T-helper 1 cell treated with Interleukin-12 subunit alpha and Interleukin-12 subunit beta and Interleukin-4 antibody, amounts not matched to agents 30 μg/mL and 1 μg/mL, for 36 hours (primary cell): ENCODE measurements around the gene VEGFB.

Experiments
- H3K27ac Mint-ChIP-seq: one replicate; pipeline ENCODE4 v1.8.0; 2021; ENCODE audit warnings: mild to moderate bottlenecking, mixed read lengths
- H3K27me3 Mint-ChIP-seq: one replicate; pipeline ENCODE4 v1.8.0; 2021; ENCODE audit warnings: low read depth, mixed read lengths
- H3K36me3 Mint-ChIP-seq: one replicate; pipeline ENCODE4 v1.8.0; 2021; ENCODE audit warnings: low read depth, mixed read lengths
- H3K4me1 Mint-ChIP-seq: one replicate; pipeline ENCODE4 v1.8.0; 2021; ENCODE audit warnings: low read depth, mixed read lengths
- H3K4me3 Mint-ChIP-seq: one replicate; pipeline ENCODE4 v1.8.0; 2021; ENCODE audit warnings: mild to moderate bottlenecking, moderate library complexity, mixed read lengths
- H3K9me3 Mint-ChIP-seq: one replicate; pipeline ENCODE4 v1.8.0; 2021; ENCODE audit warnings: mixed read lengths

The VEGFB gene

DNA sequence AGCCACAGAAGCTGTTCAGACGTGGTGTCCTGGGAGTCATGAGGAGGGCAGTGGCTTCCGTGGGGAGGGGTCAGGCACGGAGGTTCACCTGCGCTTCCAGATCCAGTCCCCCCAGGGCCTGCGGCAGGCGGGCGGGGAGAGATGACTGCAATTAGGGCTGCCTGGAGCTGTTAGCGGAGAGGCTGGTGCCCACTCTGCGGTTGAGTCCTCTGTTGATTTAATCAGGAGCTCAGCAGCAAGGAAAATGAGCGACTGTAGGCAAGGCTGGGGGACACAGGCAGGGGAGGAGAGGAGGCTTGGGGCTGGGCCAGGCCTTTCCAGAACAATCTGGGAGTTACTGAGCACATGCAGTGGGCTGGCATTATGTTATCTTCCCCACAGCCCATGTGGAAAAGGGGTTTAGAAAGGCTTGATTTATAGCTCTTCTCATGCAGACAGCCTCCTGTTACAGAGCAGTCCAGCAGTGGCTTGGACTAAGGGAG lies 30.0 kb downstream of the VEGFB start:
- Mint-ChIP-seq H3K36me3 (peaks cover 21% of the 10 kb centered on the region), H3K4me3 (no peak overlapping the region), H3K27me3 (no peaks in the 10 kb centered on the region), H3K4me1 (peaks cover 14% of the 10 kb centered on the region), H3K9me3 (no peaks in the 10 kb centered on the region), H3K27ac (no peak overlapping the region)

DNA sequence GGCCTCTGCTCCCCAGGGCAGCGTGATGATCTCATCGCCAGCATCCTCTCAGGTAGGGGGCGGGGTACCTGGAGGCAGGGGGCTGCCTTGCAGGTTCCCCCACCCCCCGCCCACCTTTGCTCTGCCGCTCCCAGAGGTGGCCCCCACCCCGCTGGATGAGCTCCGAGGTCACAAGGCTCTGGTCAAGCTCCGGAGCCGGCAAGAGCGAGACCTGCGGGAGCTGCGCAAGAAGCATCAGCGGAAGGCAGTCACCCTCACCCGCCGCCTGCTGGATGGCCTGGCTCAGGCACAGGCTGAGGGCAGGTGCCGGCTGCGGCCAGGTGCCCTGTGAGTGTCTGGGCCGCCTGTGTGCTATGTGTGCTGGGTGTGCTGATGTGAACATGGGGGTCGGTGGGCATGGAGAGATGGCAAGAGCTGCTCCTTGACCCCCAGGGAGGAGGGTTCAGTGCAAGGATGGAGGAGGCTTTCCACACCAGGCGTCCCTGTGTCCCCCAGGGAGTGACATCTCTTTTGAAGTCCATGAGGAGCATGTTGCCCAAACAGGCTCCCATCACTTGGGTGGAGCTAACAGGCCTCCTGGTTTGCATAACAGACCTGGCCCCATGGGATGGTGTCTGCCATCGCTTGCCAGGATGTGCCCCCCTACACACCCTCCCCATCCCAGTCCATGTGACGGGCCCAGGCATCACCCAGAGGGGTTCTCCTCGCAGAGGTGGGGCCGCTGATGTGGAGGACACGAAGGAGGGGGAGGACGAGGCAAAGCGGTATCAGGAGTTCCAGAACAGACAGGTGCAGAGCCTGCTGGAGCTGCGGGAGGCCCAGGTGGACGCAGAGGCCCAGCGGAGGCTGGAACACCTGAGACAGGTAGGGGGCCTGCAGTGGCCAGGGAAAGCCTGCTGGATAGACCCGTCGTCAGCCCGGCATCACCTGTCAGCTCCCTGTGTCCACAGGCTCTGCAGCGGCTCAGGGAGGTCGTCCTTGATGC lies 31.1 kb downstream of the VEGFB start:
- Mint-ChIP-seq H3K4me3 (no peak overlapping the region), H3K27me3 (no peaks in the 10 kb centered on the region), H3K27ac (no peak overlapping the region), H3K4me1 (peaks cover 14% of the 10 kb centered on the region), H3K9me3 (no peaks in the 10 kb centered on the region), H3K36me3 (peaks cover 14% of the 10 kb centered on the region)

DNA sequence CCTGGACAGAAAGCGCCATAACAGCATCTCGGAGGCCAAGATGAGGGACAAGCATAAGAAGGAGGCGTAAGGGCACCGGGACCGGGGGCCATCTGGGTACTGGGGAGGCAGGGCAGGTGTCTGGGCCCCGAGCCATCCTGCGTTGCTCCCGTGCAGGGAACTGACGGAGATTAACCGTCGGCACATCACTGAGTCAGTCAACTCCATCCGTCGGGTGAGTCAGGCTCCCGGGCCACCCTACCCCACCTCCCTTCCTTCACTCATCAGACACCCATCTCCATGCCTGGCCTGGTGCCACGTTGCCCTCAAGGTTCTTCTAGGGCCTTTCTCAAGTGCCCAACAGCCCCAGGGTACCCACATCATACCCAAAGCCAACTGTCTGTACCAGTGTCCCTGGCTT lies 32.0 kb downstream of the VEGFB start:
- H3K4me1 Mint-ChIP-seq: peaks cover 14% of the 10 kb centered on the region
- no peak overlapping the region for H3K4me3 Mint-ChIP-seq
- no peaks in the 10 kb centered on the region for H3K9me3 Mint-ChIP-seq

DNA sequence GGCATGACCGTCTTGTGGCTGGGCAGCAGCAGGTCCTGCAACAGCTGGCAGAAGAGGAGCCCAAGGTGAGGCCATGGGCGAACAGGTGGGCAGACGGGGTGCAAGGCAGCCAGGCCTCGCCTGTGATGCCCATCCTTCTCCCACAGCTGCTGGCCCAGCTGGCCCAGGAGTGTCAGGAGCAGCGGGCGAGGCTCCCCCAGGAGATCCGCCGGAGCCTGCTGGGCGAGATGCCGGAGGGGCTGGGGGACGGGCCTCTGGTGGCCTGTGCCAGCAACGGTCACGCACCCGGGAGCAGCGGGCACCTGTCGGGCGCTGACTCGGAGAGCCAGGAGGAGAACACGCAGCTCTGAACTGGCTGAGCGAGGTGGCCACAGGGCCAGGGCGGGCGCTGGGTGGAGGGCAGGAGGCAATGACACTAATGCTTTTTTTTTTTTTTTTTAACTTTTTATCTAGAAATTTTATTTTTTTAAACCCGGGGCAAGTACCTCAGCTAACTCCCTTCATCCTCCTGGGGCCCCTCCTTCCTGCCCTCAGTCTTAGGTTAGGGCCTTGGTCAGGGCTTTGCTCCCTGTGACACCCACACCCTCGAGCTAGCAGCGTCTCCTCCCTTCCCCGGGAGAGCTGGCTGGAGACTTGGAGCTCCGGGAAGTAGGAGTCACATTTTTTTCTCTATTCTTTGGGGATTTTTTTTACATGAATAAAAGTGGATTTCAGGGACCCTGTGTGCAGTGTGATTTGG lies 33.0 kb downstream of the VEGFB start:
- Mint-ChIP-seq H3K9me3 (no peaks in the 10 kb centered on the region), H3K4me3 (no peak overlapping the region), H3K36me3 (peaks cover 13% of the 10 kb centered on the region), H3K27ac (no peak overlapping the region), H3K27me3 (no peaks in the 10 kb centered on the region), H3K4me1 (peaks cover 20% of the 10 kb centered on the region)

More for the DNA sequence above, 32.0 kb downstream of the VEGFB start:
- Mint-ChIP-seq H3K27me3 (no peaks in the 10 kb centered on the region), H3K27ac (no peak overlapping the region), H3K36me3 (peaks cover 12% of the 10 kb centered on the region)

DNA sequence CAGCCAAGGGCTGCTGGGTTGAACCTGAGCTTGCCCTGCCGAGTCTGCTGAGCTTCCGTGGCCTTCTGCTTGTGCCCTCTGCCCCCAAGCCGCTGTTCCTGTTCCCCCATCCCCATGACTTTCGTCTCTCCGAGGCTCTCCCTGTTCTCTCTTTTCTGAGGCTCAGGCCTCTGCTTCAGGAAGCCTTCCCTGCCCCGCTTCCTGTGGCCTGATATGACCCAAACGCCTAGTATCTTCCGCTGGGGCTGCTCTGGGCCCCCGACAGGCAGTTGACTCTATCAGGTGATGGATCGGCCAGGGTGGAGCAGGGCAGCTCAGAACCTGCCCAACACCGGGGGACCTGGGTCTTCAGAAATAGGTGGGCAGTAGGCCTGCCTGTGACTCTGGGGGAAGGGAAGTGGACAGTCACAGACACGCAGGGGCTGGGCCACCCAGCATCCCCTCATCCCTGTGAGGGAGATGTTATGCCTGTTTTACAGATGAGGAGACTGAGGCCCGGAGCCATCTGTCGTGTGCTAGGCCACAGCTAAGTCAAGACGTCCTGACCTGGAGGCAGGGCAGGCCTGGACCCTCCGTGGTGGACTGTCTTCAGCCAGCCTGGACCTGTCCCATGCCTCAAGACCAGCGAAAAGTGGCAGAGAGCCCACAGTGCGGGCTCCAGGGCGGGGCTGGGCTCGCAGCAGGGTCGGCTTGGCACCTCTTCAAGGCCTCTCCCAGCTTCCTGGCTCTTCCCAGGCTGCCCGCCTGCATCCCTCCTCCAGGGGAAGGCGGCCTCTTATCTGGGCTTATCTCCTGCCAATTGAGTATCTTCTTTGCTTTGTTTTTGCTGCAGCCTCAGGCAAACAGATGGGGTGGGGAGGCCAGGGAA lies 33.9 kb downstream of the VEGFB start:
- no peaks in the 10 kb centered on the region for H3K27me3 Mint-ChIP-seq
- peak overlapping the region; percentile 99 for H3K27ac Mint-ChIP-seq
- H3K9me3 Mint-ChIP-seq: no peaks in the 10 kb centered on the region
- H3K4me3 Mint-ChIP-seq: peak overlapping the region; percentile 89
- peaks cover 21% of the 10 kb centered on the region for H3K4me1 Mint-ChIP-seq
- H3K36me3 Mint-ChIP-seq: peaks cover 10% of the 10 kb centered on the region

DNA sequence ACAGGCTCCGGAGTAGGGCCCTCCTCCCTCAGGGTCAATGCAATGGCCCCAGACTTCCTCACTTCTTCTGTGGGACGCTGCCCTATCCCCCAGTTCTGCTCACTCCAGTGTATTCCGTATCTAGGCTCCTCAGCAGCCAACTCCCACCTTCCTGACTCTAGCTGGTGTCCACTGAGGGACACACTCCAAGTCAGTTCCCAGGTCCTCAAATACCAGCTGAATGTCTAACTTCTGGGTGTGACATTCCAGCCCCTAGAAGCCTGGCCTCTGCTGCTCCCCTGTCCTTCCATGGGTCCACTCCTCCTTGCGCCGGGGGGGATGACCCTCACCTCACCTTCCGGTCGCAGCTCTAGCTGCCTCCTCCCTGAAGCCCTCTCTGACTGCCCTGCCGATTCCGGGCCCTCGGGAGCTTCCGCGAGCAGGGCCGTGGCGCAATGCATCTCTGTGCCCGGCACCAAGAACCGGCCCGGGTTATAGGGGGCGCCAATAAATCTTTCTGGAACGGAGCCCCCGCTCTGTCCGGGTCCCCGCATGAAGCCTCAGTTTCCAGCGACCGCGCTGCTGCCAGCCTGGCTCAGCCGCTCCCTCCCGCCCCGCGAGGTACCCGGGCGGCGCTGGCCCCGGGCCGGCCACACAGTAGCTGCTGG lies 34.6 kb downstream of the VEGFB start:
- H3K36me3 Mint-ChIP-seq: peaks cover 9% of the 10 kb centered on the region

DNA sequence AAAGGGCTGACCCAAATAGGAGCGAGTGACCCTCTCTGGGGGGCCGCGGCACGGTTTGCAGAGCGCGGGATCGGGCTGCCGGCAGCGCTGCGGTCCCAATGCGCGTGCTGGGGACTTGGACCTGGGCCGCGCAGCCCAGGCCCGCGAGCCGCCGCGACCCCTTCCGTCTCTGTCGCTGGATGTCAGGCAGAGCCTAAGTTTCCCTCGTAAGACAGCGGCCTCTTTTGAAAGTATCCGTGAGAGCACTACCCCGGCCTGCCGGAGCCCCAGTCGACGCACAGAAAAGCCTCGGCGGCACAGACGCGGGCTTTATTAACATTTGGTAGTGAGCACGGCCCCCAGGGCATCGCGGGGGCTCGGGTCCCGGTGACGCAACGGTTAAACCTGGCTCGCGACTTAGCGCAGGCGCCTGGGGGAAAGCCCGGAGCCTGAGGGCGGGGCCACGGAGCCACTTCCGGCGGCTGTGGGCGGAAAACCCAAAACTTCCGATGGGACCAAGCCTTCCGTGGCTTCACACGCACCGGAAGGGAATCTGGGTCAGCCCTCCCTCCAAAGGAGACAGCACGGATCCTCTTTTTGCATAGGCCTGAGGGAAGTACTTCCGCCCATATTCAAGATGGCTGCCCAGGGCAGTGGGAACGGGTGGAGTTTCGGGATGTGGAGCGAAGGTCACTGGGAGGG lies 35.3 kb downstream of the VEGFB start:
- no peaks in the 10 kb centered on the region for H3K27me3 Mint-ChIP-seq
- peak overlapping the region; percentile 89 for H3K4me3 Mint-ChIP-seq
- H3K36me3 Mint-ChIP-seq: peaks cover 9% of the 10 kb centered on the region
- peaks cover 23% of the 10 kb centered on the region for H3K4me1 Mint-ChIP-seq
- H3K27ac Mint-ChIP-seq: peak overlapping the region; percentile 99
- H3K9me3 Mint-ChIP-seq: no peaks in the 10 kb centered on the region

More for the DNA sequence above, 34.6 kb downstream of the VEGFB start:
- Mint-ChIP-seq H3K27me3 (no peaks in the 10 kb centered on the region), H3K4me3 (peak overlapping the region; percentile 89), H3K4me1 (peaks cover 23% of the 10 kb centered on the region), H3K27ac (peak overlapping the region; percentile 99), H3K9me3 (no peaks in the 10 kb centered on the region)

DNA sequence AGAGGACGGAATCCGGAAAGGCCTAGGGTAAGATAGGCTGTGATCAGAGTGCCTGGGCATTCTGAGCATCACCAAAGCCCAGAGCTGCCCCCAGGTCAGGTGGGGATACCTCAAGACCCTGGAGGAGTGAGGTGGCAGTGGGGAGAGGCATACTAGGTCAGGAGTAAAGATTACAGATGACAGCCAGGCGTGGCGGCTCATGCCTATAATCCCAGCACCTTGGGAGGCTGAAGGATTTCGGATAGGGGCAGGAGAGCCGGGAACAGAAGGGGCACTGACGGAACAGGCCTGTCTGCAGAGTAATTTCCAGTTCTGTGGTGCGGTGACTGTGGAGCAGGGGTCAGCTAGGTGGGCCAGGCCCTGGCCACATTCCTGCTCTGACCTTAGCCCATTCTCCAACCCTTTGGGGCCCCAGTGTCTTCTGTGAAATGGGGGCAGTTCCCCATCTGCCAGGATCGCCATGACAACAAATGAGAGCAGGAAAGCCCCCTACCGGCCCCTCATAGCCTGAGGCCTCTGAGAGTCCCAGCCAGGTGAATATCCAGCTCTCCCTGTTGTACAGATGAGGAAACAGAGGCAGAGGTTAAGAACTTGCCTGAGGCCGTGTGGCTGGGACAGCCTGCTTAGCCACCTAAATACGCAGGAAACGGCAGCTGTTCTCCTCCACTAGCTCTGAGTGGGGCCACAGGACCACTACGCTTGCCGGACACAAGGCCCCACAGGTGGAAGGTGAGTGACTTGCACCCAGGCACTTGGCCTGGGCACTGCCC lies 40.8 kb downstream of the VEGFB start:
- H3K27ac Mint-ChIP-seq: no peak overlapping the region
- H3K4me3 Mint-ChIP-seq: no peak overlapping the region
- H3K4me1 Mint-ChIP-seq: peaks cover 10% of the 10 kb centered on the region
- no peaks in the 10 kb centered on the region for H3K27me3 Mint-ChIP-seq
- peaks cover 6% of the 10 kb centered on the region for H3K36me3 Mint-ChIP-seq
- no peaks in the 10 kb centered on the region for H3K9me3 Mint-ChIP-seq

DNA sequence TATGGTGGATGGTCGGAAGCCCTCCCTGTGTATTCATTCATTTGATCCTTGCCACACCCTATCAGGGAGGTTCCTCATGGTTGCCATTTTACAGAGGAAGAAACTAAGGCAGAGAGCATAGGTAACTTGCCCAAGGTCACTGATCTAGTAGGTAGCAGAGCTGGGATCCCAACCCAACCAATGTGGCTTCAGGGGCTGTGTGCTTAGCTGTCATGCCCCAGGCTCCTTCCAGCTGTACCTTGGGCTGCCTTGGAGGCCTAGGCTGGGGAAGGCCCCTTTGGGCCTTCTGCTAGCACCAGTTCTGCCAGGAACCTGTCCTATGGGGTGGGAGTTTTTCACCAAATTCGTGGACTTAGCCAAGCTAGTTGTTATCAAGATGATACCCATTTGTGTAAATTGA lies 41.5 kb downstream of the VEGFB start:
- Mint-ChIP-seq H3K4me1 (peaks cover 9% of the 10 kb centered on the region), H3K4me3 (no peak overlapping the region), H3K36me3 (peaks cover 6% of the 10 kb centered on the region), H3K27ac (no peak overlapping the region), H3K9me3 (no peaks in the 10 kb centered on the region), H3K27me3 (no peaks in the 10 kb centered on the region)

DNA sequence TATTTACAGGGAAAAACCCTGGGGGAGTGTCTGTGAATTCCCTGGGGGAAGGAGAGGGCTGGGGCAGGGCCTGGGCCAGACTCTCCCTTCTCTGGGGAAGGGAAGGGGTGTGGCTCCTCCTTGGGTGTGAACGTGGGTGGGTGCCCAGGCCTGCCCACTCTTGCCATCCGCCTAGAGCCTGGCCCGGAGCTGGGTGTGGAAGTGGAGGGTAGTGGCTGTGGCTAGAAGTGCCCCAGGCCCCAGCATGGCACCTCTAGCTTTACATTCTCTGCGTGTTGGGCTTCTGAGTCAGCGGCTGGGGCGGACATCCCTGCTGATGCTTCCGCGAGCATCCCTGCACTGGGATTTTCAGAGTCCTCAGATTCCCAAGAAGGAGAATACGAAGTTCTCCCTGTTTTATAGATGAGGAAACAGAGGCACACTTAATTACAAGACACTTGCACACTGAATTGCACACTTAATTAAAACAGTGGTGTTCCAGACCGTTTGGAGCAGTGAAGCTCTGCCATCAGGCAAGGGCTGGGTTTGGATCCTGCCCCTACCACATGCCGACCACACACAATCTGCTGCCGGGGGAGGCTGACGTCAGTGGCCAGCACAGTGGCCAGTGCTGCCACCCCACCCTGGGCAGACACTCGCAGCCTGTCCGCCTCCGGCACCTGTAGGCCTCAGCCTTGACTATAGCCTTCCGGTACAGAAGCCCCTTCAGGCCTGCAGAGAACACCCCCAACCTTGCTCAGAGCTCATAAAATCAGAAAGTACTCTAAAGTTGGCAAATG lies 42.5 kb downstream of the VEGFB start:
- H3K27me3 Mint-ChIP-seq: no peaks in the 10 kb centered on the region
- no peaks in the 10 kb centered on the region for H3K9me3 Mint-ChIP-seq
- H3K36me3 Mint-ChIP-seq: peaks cover 11% of the 10 kb centered on the region
- no peak overlapping the region for H3K27ac Mint-ChIP-seq
- no peak overlapping the region for H3K4me3 Mint-ChIP-seq
- H3K4me1 Mint-ChIP-seq: peaks cover 10% of the 10 kb centered on the region

DNA sequence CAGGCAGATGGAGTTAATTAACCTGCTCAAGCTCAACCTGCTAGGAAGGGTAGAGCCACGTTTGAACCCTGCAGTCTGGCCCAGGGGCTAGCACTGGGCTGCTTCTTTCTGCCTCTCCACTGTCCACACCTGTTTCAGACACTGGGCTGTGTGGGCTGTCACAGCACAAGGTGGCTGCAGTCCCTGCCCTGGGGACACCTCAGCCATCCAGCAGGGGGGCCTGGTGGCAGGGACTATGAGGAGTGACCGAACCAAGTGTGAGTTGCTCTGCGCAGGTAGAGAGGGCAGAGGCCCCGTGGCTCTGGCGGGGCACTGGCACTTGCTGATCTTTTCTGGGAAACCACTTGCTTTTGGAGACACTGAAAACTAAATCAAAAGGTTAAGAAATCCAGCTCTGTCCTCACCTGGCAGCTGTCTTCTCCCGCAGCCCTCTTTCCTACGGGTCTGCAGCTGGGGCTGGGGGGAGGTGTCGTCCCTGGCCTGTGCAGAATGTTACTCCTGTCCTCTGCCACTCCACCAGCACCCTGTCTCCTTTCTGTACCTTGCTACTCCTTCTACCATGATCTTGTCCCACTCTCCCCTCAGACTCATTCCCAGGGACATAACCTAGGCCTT lies 44.3 kb downstream of the VEGFB start:
- H3K27me3 Mint-ChIP-seq: no peaks in the 10 kb centered on the region
- H3K27ac Mint-ChIP-seq: no peak overlapping the region
- peaks cover 7% of the 10 kb centered on the region for H3K4me1 Mint-ChIP-seq
- H3K9me3 Mint-ChIP-seq: no peaks in the 10 kb centered on the region
- no peak overlapping the region for H3K4me3 Mint-ChIP-seq
- peaks cover 9% of the 10 kb centered on the region for H3K36me3 Mint-ChIP-seq
